Activated naive CD4-positive, alpha-beta T cell (primary cell): ENCODE results near the gene MOGAT3.

Source experiments
- DNase-seq, 4 experiments: peaks; one replicate each; lab custom pipeline; 2025; lab: John Stamatoyannopoulos, UW

Gene MOGAT3, protein sequence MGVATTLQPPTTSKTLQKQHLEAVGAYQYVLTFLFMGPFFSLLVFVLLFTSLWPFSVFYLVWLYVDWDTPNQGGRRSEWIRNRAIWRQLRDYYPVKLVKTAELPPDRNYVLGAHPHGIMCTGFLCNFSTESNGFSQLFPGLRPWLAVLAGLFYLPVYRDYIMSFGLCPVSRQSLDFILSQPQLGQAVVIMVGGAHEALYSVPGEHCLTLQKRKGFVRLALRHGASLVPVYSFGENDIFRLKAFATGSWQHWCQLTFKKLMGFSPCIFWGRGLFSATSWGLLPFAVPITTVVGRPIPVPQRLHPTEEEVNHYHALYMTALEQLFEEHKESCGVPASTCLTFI

GRCh38 chr7:101200862-101201599 is at the start of gene MOGAT3:
Gene MOGAT3 (minus strand): TSS chr7:101201036. CDS start chr7:101200854, 182 bp downstream.
- no peak for DNase-seq

DNA sequence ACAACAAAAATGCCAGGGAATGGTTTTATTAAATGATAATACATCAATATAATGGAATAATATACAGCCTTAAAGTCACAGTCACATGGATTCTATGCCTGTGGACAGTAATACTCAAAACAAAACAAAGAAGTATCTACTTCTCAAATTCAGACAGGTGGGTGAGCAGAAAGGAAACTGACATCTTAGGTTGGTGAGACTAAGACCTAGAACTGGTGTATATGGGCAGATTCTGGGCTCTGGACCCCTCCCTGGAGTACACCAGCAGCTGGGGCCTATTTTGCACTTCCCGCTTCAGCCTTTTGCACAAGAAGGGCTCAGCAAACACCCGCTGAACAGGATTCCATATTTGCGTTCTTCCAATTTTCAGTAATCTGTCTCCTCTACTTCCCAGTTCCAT is 49.5 kb upstream of the MOGAT3 start:
- no peak for DNase-seq

DNA sequence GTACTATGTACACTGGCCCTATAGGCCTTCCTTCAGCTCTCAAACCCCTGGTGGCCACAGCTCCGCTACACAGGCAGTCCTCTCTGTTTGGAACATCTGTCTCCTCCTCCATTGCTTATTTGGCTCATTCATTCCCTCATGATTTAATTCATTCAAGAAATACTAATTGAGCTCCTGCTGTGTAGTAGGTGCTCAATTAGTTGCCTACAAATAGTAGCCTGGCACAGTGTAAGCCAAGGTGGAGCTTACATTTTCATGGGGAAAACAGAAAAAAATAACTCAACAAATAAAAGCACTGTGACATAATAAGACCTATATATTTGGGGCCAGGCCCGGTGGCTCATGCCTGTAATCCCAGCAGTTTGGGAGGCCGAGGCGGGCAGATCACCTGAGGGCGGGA is 47.4 kb upstream of the MOGAT3 start:
- no peak for DNase-seq

DNA sequence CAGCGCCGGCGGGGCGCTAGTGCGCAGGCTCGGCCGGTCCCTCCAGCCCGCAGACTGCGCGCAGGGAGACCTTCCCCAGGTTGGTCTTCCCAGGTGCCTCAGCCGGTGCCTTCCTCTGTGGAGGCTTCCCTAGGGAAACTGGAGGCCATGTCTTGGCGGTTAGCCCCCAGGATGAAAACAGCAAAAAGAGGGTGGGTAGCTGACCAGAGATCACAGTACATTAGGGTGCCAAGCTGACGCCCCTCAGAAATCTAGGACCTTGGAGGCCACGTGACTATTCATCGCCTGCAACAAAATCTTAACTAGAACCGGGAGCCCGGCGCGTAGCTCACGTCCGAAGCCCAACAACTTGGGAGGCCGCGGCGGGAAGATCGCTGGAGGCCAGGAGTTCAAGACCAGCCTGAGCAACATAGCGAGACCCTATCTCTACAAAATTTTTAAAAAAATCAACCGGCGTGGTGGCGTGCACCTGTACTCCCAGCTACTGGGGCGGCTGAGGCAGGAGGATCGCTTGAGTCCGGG is 44.4 kb upstream of the MOGAT3 start:
- no peak for DNase-seq

- DNase-seq, result peak; percentile 85 to 92 (median 88)
Measured at GRCh38 chr7:101244375-101245146, 43.7 kb upstream of the MOGAT3 start, which contains the start of gene FIS1. Gene FIS1 (minus strand): TSS chr7:101245081. CDS start chr7:101245004, 77 bp downstream.

GRCh38 chr7:101243646-101244374 is 43.0 kb upstream of the MOGAT3 start:
- no peak for DNase-seq

- DNase-seq, result no peak
Measured at GRCh38 chr7:101241443-101242349, 40.9 kb upstream of the MOGAT3 start.

GRCh38 chr7:101241015-101241363 is 40.2 kb upstream of the MOGAT3 start:
- no peak for DNase-seq

- no peak for DNase-seq
Measured at GRCh38 chr7:101240226-101241014, 39.6 kb upstream of the MOGAT3 start.

GRCh38 chr7:101239951-101240220 is 39.0 kb upstream of the MOGAT3 start:
- no peak for DNase-seq

DNA sequence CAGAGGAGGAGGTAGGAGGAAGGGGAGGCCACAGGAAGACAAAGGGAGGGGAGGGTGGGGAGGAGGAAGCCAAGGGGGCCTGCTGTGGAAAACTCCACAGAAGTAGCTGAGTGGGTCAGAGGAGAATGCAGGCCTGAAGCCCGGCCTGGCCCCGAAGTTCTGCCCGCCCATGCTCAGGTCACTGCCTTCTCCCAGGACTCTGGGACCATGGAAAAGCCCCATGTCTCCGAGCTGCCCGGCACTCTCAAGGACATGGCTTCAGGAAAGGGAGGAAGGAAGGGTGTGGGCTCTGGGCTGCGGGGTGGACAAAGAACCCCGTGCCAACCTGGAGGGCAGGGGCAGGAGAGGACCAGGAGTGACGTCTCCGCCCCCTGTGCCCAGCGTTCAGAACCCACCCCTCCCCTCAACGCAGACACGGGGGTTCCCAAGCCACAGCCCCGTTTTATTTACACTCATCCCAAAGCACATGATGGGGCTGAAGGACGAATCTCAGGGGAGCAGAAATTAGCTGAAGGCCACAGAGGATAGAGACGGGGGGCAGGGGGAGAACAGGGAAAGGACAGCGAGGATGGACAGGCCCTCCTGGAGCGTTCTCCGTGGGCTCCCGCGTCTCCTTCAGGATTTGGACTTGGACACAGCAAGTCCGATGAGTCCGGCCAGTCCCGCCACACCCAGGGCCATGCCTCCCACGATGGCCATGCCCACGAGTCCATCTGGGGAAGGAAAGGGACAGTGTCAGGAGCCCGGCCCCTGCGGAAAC is 38.5 kb upstream of the MOGAT3 start:
- DNase-seq, result no peak

- no peak for DNase-seq
Measured at GRCh38 chr7:101238226-101239182, 37.7 kb upstream of the MOGAT3 start.

- DNase-seq, result no peak
Measured at GRCh38 chr7:101237206-101238067, 36.6 kb upstream of the MOGAT3 start, which contains the start of gene CLDN15. Gene CLDN15 (minus strand): TSS chr7:101237802. CDS start chr7:101237581, 221 bp downstream.

DNA sequence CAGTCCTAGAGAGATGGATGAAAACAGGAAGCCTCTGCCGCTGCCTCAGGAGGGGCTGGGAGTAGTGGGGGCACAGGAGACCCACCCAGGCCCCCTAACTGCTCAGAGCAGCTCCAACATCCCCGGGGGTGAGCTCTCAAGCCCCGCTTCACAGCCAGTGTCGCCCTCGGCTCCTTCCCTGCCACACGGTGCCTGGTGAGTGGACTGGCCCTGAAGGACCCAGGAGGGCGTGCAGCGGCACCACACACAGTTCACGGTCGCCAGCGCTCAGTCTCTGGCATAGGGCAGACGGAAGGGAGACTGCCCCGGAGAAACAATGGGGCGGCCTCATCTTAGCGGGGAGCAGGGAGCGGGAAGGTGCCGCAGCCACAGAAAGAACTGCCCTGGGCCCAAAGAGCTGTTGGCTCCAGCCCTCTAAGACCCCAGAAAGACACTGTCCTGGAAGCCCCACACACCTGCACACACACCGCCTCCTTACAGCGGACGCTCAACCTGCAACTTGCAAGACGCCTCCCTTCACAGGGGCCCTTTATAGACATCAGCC is 35.5 kb upstream of the MOGAT3 start:
- DNase-seq, result no peak

DNA sequence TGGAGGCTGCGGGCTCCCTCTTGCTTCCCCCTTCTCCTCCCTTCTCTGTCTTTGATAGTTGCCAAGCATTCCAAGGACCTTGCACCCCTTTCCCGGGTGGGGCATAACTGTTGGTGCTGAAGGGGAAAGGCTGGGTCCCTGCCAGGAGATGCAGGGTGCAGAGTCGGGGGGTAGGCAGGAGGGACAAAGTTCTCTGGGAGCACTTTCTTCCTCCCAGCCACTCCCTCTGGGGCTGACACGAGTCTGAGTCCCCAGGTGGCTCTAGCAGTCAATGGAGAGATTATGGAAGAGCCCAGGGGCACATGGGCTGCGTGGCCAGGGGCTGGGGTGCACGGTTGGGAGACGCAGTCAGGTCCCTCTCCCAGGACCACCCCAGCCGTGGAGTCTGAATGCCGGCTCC is 34.7 kb upstream of the MOGAT3 start:
- no peak for DNase-seq

- no peak for DNase-seq
Measured at GRCh38 chr7:101235050-101235449, 34.2 kb upstream of the MOGAT3 start.

DNA sequence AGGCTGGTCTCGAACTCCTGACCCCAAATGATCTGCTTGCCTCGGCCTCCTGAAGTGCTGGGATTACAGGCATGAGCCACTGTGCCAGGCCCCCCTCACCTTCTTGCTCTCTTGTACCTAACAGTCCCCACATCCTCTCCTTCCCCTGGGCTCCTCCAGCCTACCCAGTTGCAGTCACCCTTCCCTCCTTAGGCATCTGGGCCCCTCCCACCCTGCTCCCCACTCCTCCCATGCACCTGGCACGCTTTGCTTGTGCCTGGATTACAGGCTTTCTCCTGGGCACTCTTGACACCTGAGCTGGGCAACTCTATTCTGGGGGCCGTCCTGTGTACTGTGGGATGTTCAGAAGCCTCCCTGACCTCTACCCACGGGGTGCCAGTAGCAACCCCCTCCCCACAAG is 33.8 kb upstream of the MOGAT3 start:
- DNase-seq, result no peak
